Body of pancreas (tissue), 4 donors: ENCODE results near the gene STK36. TPM values are rescaled to one million over a fixed set of nuclear protein-coding genes. Genes with fewer than 3 reads are reported as not detected.

Source experiments
- ATAC-seq: fragments of 150-250 bp; one replicate; pipeline ENCODE4 v1.9.1; 2016
- DNase-seq, 4 donors: peaks; one replicate each; pipeline ENCODE4 v3.0.0-alpha.2; 2019
- H3K27ac ChIP-seq, 4 donors: fragments of 200-600 bp; sonication (generic); 1 replicate in 3 of 4; 2 replicates in 1 of 4; pipeline versions ENCODE4 v1.5.1 to v1.6.1; 2016 to 2019; ENCODE audit warnings: mild to moderate bottlenecking in 1 of 4, mixed read lengths in 1 of 4, moderate library complexity in 1 of 4
- H3K27me3 ChIP-seq, 2 donors: fragments of 200-600 bp; sonication (generic); one replicate each; pipeline ENCODE4 v1.6.0; 2016; ENCODE audit warnings: mild to moderate bottlenecking in 1 of 2
- H3K36me3 ChIP-seq, 2 donors: fragments of 200-600 bp; sonication (generic); replicated peaks in 1 of 2; 2 replicates each; pipeline ENCODE4 v1.5.1; 2016; ENCODE audit warnings: low read depth in 2 of 2; ENCODE audit not compliant: insufficient read depth in 1 of 2
- H3K4me1 ChIP-seq: fragments of 200-600 bp; sonication (generic); one replicate; pipeline ENCODE4 v1.6.0; 2016
- H3K4me3 ChIP-seq, 2 donors: fragments of 200-600 bp; sonication (generic); 1 replicate in 1 of 2; 2 replicates in 1 of 2; pipeline ENCODE4 v1.5.1; 2016 to 2019
- H3K9me3 ChIP-seq, 3 donors: fragments of 200-600 bp; sonication (generic); 1 replicate in 2 of 3; 2 replicates in 1 of 3; pipeline ENCODE4 v1.5.1; 2016
- POLR2A ChIP-seq, 3 donors: fragments of 450-650 bp; IDR thresholded peaks; one replicate each; pipeline ENCODE4 v1.6.1; 2016; ENCODE audit warnings: antibody characterized with exemption in 3 of 3, mild to moderate bottlenecking in 2 of 3
- WGBS, 2 donors: methylation state at CpG; one replicate each; pipeline ENCODE4 v1.1.5; 2017; 5-methylcytosine and 5-hydroxymethylcytosine counted together
- intact Hi-C: fragments of 100-400 bp; cut with DNase I; formaldehyde crosslinking; loops from one replicate; pipeline ENCODE4 v1.15.1; 2023
- total RNA-seq, 2 donors: library from RNA; depleted of rRNA; stranded (reverse); fragments of >200 nt; gene quantifications; one replicate each; pipeline ENCODE4 v1.1.0, GENCODE V29; 2016
- TF ChIP-seq, protein P1 (sequence below), 7 experiments: fragments of 450-650 bp in 4 of 7; fragments of 200-600 bp in 3 of 7; sonication (generic) in 3 of 7; IDR thresholded peaks; one replicate each; pipeline ENCODE4 v1.5.1; 2016 to 2019; ENCODE audit warnings: antibody characterized with exemption in 7 of 7

The STK36 gene
- total RNA-seq, 2 donors from 2014 or later = 35.0 to 57.4 TPM

DNA sequence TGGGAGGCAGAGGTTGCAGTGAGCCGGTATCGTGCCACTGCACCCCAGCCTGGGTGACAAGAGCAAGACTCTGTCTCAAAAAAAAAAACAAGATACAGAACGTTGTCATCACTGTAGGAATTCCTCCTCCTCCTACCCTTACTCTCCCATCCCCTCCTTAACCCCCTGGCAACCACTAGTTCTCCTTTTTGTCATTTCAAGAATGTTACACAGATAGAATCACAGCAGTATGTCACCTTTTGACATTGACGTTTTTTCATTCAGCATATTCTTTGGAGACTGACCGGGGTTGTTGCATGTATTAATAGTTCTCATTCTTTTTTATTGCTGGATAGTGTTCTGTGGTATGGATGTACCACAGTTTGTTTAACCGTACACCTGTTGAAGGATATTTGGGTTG lies 71.2 kb downstream of the STK36 start:
- TF ChIP-seq, protein P1, sequence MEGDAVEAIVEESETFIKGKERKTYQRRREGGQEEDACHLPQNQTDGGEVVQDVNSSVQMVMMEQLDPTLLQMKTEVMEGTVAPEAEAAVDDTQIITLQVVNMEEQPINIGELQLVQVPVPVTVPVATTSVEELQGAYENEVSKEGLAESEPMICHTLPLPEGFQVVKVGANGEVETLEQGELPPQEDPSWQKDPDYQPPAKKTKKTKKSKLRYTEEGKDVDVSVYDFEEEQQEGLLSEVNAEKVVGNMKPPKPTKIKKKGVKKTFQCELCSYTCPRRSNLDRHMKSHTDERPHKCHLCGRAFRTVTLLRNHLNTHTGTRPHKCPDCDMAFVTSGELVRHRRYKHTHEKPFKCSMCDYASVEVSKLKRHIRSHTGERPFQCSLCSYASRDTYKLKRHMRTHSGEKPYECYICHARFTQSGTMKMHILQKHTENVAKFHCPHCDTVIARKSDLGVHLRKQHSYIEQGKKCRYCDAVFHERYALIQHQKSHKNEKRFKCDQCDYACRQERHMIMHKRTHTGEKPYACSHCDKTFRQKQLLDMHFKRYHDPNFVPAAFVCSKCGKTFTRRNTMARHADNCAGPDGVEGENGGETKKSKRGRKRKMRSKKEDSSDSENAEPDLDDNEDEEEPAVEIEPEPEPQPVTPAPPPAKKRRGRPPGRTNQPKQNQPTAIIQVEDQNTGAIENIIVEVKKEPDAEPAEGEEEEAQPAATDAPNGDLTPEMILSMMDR (IDR thresholded peaks at IDR 0.05) = no peak
- no peak for TF ChIP-seq POLR2A (IDR thresholded peaks at IDR 0.05)
- H3K36me3 ChIP-seq = peaks cover 2 to 5% of the 10 kb centered on the region in 2 donors
- no peak overlapping the region for H3K27ac ChIP-seq
- WGBS, 2 donors = 67 to 84% methylated on average over 6 of the region's 6 CpGs
- no peak for ATAC-seq
- H3K27me3 ChIP-seq = no peaks in the 10 kb centered on the region
- H3K9me3 ChIP-seq = no peaks in the 10 kb centered on the region
- intact Hi-C loops = no loop called here
- peaks cover 5% of the 10 kb centered on the region for H3K4me1 ChIP-seq
- no peak overlapping the region for H3K4me3 ChIP-seq
- no peak for DNase-seq

DNA sequence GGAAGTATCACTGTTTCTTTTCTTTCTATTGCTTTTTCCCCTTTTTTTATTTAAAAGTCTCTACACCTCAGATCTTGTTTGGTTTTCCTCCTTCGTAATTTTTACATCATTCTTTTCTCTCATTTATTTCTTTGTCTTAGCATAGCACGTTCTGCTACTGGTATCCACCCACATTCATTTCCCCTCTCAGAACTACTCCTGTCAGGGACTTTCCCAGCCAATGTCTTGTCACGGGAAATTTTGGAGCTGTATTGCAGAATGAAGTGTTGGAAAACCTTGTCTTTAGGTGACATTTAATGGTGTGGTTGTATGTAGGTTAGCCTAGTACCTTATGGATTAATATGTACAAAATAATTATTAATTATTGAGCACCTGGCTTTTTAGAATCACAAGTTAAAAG lies 72.7 kb downstream of the STK36 start:
- no peak for TF ChIP-seq POLR2A (IDR thresholded peaks at IDR 0.05)
- TF ChIP-seq, protein P1 (IDR thresholded peaks at IDR 0.05) = no peak
- WGBS, 2 donors = 59 to 71% methylated on average over 3 of the region's 3 CpGs
- intact Hi-C loops = no loop called here
- Histone ChIP-seq H3K4me3 (no peak overlapping the region), H3K27ac (peak overlapping the region in 1 of 4 donors; percentile 67), H3K27me3 (no peaks in the 10 kb centered on the region), H3K4me1 (peaks cover 5% of the 10 kb centered on the region), H3K36me3 (peaks cover 0 to 8% of the 10 kb centered on the region in 2 donors), H3K9me3 (no peaks in the 10 kb centered on the region)
- DNase-seq (no peak), ATAC-seq (no peak)

DNA sequence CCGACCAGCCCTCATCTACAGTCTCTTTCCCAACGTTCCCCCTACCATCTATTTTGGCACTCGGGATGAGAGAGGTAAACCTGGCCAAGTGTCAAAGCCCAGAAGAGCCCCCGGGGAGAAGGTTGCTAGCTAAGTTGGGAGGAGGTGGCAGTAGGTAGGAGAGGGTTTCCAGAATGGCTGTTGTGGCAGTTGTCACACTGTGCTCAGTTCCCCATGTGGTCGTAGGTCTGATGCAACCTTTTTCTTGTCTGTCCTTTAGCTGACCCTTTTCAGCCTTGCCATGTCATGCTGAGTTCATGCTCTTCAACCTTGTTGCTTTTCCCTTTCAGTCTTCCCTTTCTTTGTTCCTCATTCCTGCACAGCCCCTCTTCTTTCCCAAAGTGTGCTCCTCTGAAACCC lies 73.3 kb downstream of the STK36 start:
- TF ChIP-seq, protein P1 (IDR thresholded peaks at IDR 0.05) = no peak
- no peak for TF ChIP-seq POLR2A (IDR thresholded peaks at IDR 0.05)
- peak; percentile 38 for ATAC-seq
- Histone ChIP-seq H3K27me3 (no peaks in the 10 kb centered on the region), H3K36me3 (peaks cover 0 to 13% of the 10 kb centered on the region in 2 donors), H3K27ac (peak overlapping the region in 3 of 4 donors; percentile 32 to 67 (median 66)), H3K4me1 (peaks cover 5% of the 10 kb centered on the region), H3K4me3 (no peak overlapping the region), H3K9me3 (no peaks in the 10 kb centered on the region)
- DNase-seq = peak in 1 of 4 donors; percentile 54
- WGBS, 2 donors = 60 to 77% methylated on average over 5 of the region's 5 CpGs
- intact Hi-C loops = no loop called here

DNA sequence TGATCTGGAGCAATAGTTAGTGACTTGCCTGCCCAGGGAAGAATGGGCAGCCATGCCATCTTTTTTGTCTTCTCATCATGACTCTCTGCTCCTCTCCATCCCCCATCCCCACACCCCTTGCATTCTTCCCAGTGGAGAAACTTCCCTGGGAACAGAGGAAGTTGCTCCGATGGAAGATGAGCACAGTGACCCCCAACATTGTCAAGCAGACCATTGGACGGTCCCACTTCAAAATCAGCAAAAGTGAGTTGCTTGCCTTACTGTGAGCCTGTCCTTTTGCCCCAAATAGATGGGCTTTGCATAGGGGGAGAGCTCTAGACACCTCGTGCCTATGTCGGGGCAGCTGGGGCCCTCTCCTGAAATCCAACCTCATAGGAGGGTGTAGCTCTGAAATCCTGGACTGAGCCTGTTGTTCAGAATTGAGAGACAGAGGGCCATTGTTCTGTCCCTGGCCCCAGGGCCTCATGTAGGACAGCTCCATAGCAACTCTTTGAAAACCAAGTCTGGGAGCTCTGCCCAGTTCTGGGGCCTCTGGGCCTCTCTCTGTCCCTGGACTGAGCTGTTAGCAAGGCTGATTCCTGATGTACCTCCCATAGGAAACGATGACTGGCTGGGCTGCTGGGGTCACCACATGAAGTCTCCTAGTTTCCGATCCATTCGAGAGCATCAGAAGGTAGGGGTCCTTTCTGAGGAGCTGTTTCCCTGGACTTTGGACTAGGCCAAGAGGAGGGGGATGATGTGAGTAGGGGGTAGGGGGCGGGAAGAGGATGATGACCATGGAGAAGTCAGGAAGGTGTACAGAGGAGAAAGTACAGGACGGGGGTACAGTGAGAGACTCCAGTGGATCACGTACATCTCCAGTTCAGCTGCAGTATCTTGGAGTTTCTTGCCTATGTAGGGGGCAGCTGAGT lies 73.9 kb downstream of the STK36 start:
- DNase-seq = peak; percentile 45 to 74 (median 66)
- intact Hi-C loops = no loop called here
- peak; percentile 84 for ATAC-seq
- Histone ChIP-seq H3K36me3 (peaks cover 0 to 13% of the 10 kb centered on the region in 2 donors), H3K4me1 (peaks cover 5% of the 10 kb centered on the region), H3K27me3 (no peaks in the 10 kb centered on the region), H3K27ac (peak overlapping the region; percentile 32 to 67 (median 50)), H3K9me3 (no peaks in the 10 kb centered on the region), H3K4me3 (no peak overlapping the region)
- TF ChIP-seq, protein P1 (IDR thresholded peaks at IDR 0.05) = no peak
- no peak for TF ChIP-seq POLR2A (IDR thresholded peaks at IDR 0.05)
- 66 to 74% methylated on average over 8 to 10 of the region's 10 CpGs for whole genome bisulfite sequencing, 2 donors
